Activated CD8-positive, alpha-beta memory T cell treated with anti-CD3 and anti-CD28 coated beads, Interleukin-2, amount 50 U/mL, for 4 hours (primary cell): ENCODE measurements around the gene RBM47.
"Not testable (repeated sequence)": the region's sequence is repeated elsewhere in the genome, so short reads cannot be mapped to it uniquely, and the experiment has no call there.

Experiments
- DNase-seq: peaks from one replicate; pipeline ENCODE4 v3.0.0-alpha.2; 2020

Gene RBM47

GRCh38 chr4:40399578-40399977 lies 230.1 kb downstream of the RBM47 start:
- DNase-seq: no peak

DNA sequence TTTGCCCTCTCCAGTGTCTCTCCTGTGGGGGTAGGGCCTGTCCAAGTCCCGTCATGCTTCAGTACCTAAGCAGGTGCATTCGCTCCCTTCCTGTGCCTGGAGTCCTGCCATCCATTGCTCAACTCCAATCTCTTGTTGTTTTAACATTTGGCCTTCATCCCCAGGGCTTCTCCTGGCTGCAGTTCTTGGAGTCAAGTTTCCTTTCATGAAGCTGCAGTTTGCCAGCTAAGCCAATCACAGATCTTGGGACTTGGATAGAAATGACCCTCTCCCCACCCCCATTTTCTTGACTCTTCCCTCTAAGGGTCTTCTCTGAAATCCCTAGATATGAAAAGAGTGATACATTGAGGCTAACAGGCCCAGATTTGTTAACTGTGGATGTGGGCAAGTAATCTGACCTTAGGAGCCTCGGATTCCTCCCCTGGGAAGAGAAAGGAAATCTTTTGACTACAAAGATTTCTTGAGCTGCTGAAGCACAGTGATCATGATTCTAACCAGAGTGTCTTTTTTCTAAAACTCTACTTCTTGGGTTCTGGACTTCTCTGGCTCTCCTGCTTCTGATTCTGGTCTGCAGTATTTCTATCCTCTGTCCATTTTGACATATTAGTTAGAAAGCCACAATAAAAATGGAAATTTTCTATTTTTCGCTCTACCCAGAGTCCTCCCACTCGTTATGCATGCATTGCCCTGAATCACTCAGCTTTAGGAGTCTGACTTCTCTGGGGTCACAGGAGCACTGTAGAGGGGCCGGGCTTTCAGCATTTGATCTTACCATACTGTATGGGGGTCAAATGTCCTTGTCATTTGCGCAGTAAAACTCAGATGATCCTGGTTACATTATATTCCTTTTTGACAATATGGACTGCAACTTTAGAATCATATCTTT lies 233.5 kb downstream of the RBM47 start:
- no peak for DNase-seq

- DNase-seq: no peak
Observed at GRCh38 chr4:40395166-40395900, 234.3 kb downstream of the RBM47 start.

DNA sequence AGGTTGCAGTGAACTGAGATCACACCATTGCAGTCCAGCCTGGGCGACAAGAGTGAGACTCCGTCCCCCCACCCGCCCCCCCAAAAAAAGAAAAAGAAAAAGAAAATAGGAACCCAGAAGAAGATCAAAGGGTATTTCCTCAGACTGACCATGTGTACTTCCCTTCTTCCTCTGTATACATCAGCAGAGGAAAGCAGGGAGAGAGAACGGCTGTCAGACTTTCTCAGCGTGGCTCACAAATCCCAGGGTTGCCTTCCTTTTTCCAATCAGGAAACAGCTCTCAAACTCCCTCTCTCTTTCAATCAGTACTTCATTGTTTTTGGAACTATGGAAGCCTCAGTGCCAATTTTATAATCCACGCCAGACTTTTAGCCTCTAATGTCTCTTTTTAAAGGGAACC lies 235.4 kb downstream of the RBM47 start:
- DNase-seq: no peak

DNA sequence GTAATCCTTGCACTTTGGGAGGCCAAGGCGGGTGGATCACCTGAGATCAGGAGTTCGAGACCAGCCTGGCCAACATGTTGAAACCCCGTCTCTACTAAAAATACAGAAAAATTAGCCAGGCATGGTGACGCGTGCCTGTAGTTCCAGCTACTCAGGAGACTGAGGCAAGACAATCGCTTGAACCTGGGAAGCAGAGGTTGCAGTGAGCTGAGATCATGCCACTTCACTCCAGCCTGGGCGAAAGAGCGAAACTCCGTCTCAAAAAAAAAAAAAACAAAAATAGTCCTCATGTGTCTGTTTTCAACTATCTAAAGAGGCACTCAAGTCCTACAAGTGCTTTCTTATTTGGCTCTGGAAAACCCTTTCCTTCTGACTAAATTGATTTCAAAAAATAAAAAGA lies 237.4 kb downstream of the RBM47 start:
- not testable (repeated sequence) for DNase-seq

DNA sequence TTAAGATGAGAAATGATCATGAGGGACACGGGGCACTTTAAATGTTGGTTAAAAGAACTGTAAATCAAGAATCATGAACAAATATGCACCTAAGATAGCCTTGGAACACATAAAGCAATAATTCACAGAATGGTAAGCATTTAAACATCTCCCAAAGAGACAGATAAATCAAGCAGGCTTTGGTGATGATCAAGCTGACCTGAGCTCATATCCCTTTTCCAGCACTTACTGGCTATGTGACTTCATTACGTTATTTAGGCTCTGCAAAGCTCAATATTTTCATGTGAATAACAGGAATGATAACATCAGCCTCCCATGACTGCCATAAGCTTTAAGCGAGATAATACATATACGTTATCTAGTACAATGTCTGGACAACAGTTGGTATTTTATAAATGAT lies 239.7 kb downstream of the RBM47 start:
- no peak for DNase-seq

- DNase-seq: no peak
Observed at GRCh38 chr4:40388239-40388638, 241.4 kb downstream of the RBM47 start.

- no peak for DNase-seq
Observed at GRCh38 chr4:40380647-40381046, 249.0 kb downstream of the RBM47 start.

DNA sequence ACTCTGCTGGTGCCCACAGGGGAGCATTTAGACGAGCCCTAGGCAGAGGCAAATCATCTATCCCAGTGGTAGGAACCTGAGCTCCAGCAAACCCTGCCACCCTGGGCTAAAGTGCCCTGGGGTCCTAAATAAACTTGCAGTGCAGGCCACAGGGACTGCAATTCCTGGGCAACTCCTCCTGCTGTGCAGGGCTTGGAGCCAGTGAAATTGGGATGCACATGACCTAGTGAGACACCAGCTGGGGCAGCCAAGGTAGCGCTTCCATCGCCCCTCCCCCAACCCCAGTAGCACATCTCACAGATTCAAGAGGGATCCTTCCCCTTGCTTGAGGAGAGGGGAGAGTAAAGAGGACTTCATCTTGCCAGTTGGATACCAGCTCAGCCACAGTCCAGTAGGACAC lies 250.4 kb downstream of the RBM47 start:
- DNase-seq: no peak

DNA sequence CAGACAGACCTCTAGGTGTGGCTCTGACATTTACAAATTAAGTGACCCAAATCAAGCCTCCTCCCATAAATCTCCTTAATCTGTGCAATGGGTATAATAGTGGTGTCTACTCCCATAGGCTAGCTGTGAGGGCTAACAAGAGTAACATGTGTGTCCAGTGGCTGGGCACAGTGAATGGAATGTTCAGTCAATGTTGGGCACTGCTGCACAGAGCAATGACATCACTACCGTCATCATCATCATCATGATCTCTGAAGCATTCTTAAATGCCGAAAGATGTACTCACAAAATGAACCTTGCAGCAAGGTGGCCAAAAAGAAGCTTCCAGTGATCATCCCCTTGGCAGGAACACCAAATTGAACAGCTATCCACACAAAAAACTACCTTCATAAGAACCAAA lies 251.0 kb downstream of the RBM47 start:
- DNase-seq: no peak

GRCh38 chr4:40377512-40378365 lies 251.9 kb downstream of the RBM47 start:
- DNase-seq: no peak

DNA sequence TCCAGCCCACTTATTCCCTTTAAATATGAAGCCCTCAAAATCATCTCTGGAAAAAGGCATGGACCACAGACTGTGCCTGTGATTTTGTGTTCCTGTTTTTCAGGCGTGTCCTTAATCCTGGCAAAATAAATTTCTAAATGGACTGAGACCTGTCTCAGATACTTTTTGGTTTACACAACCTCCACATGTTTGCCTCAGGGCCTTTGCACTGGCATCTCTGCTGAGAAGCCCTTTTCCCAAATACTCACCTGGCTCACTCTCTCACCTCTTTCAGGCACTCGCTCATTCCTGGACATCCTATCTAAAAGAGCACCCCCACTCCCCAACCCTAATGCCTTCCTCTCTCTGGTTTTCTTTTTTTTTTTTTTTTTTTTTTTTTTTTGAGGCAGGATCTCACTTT lies 254.0 kb downstream of the RBM47 start:
- no peak for DNase-seq

- DNase-seq: no peak
Observed at GRCh38 chr4:40375095-40375494, 254.6 kb downstream of the RBM47 start.

DNA sequence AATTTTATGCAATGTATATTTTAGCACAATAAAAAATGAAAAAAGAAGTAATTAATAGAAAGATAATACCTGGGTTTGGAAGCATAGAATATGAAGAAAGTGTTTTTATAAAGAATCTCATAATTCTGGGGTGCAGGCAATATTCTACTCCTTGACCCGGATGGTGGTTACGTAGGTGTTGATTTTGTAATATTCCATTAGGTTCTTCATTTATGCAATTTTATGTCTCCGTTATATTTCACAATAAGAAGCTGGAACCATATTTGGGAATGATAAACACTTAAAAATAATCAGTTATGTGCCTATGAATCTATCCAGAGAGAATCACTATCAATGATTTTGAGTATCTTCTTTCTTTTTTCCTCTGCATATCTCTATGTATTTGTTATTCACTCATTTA lies 256.0 kb downstream of the RBM47 start:
- DNase-seq: no peak
